Liver (tissue), 9 donors: ENCODE data around the gene GPHN. TPM values are rescaled to one million over a fixed set of nuclear protein-coding genes. Genes with fewer than 3 reads are reported as not detected.

Experiments
- DNase-seq: peaks from one replicate; pipeline ENCODE4 v3.0.0-alpha.2; 2017; ENCODE audit warnings: low spot score
- H3K27ac ChIP-seq, 2 donors: one replicate each; pipeline ENCODE4 v1.7.0; 2013; ENCODE audit warnings: inconsistent platforms in 2 of 2, low read length in 2 of 2, control low read depth in 1 of 2, low read depth in 1 of 2, mild to moderate bottlenecking in 1 of 2
- H3K27me3 ChIP-seq, 4 donors: one replicate each; pipeline versions ENCODE4 v1.6.1 to v1.7.0; 2013; ENCODE audit warnings: low read length in 3 of 4, inconsistent platforms in 1 of 4, mild to moderate bottlenecking in 1 of 4, moderate library complexity in 1 of 4; ENCODE audit not compliant: control insufficient read depth in 4 of 4, insufficient read depth in 4 of 4
- H3K36me3 ChIP-seq, 4 donors: one replicate each; pipeline versions ENCODE4 v1.6.1 to v1.7.0; 2013; ENCODE audit warnings: low read length in 3 of 4, mild to moderate bottlenecking in 3 of 4, low read depth in 1 of 4, moderate library complexity in 1 of 4; ENCODE audit not compliant: control insufficient read depth in 4 of 4, insufficient read depth in 3 of 4
- H3K4me1 ChIP-seq, 4 donors: one replicate each; pipeline versions ENCODE4 v1.6.1 to v1.7.0; 2013; ENCODE audit warnings: low read length in 3 of 4, mild to moderate bottlenecking in 3 of 4, moderate library complexity in 1 of 4; ENCODE audit not compliant: control insufficient read depth in 4 of 4, insufficient read depth in 4 of 4
- H3K4me3 ChIP-seq, 3 donors: one replicate each; pipeline versions ENCODE4 v1.6.1 to v1.7.0; 2013; ENCODE audit warnings: low read length in 3 of 3, control low read depth in 1 of 3, low read depth in 1 of 3, mild to moderate bottlenecking in 1 of 3
- H3K9ac ChIP-seq, 2 donors: one replicate each; pipeline ENCODE4 v1.7.0; 2013; ENCODE audit warnings: low read length in 2 of 2, mild to moderate bottlenecking in 2 of 2, moderate library complexity in 2 of 2, control low read depth in 1 of 2, low read depth in 1 of 2
- H3K9me3 ChIP-seq, 4 donors: one replicate each; pipeline versions ENCODE4 v1.6.1 to v1.7.0; 2013; ENCODE audit warnings: low read length in 3 of 4; ENCODE audit not compliant: control insufficient read depth in 4 of 4
- ATF3 ChIP-seq: IDR thresholded peaks from 2 replicates; pipeline ENCODE4 v1.6.1; 2016; ENCODE audit warnings: antibody characterized with exemption
- CTCF ChIP-seq: fragments of 150-350 bp; IDR thresholded peaks from 2 replicates; pipeline ENCODE4 v1.5.1; 2017; ENCODE audit warnings: improper control_type of control experiment, low read depth, low read length; ENCODE audit not compliant: missing input control
- EGR1 ChIP-seq, 2 donors: IDR thresholded peaks; 2 replicates each; pipeline ENCODE4 v1.6.1; 2016 to 2018; ENCODE audit warnings: antibody characterized with exemption in 2 of 2, low read depth in 2 of 2
- FOXA1 ChIP-seq: IDR thresholded peaks from 2 replicates; pipeline ENCODE4 v1.6.1; 2016; ENCODE audit warnings: antibody characterized with exemption
- FOXA2 ChIP-seq: IDR thresholded peaks from 2 replicates; pipeline ENCODE4 v1.6.1; 2016; ENCODE audit warnings: antibody characterized with exemption
- GABPA ChIP-seq, 2 donors: IDR thresholded peaks in 1 of 2; conservative IDR thresholded peaks in 1 of 2; 2 replicates each; pipeline ENCODE4 v1.6.1; 2016; ENCODE audit warnings: antibody characterized with exemption in 2 of 2, mild to moderate bottlenecking in 1 of 2, moderate library complexity in 1 of 2
- HNF4A ChIP-seq, 2 donors: conservative IDR thresholded peaks; 2 replicates each; pipeline ENCODE4 v1.6.1; 2016; ENCODE audit warnings: antibody characterized with exemption in 2 of 2, mild to moderate bottlenecking in 2 of 2
- HNF4G ChIP-seq: IDR thresholded peaks from 2 replicates; pipeline ENCODE4 v1.6.1; 2016; ENCODE audit warnings: antibody characterized with exemption
- JUND ChIP-seq, 2 donors: IDR thresholded peaks; 2 replicates each; pipeline ENCODE4 v1.6.1; 2016; ENCODE audit warnings: antibody characterized with exemption in 2 of 2
- MAX ChIP-seq: IDR thresholded peaks from 2 replicates; pipeline ENCODE4 v1.6.1; 2016; ENCODE audit warnings: antibody characterized with exemption
- NR2F2 ChIP-seq: IDR thresholded peaks from 2 replicates; pipeline ENCODE4 v1.6.1; 2016; ENCODE audit warnings: antibody characterized with exemption
- RAD21 ChIP-seq, 2 donors: IDR thresholded peaks; 2 replicates each; pipeline ENCODE4 v1.6.1; 2016; ENCODE audit warnings: antibody characterized with exemption in 2 of 2, mild to moderate bottlenecking in 2 of 2
- REST ChIP-seq: IDR thresholded peaks from 2 replicates; pipeline ENCODE4 v1.6.1; 2016; ENCODE audit warnings: antibody characterized with exemption, mild to moderate bottlenecking
- RXRA ChIP-seq, 2 donors: IDR thresholded peaks; 2 replicates each; pipeline ENCODE4 v1.6.1; 2017 to 2018; ENCODE audit warnings: antibody characterized with exemption in 2 of 2, mild to moderate bottlenecking in 1 of 2
- SP1 ChIP-seq: IDR thresholded peaks from 2 replicates; pipeline ENCODE4 v1.6.1; 2018; ENCODE audit warnings: antibody characterized with exemption, mild to moderate bottlenecking
- TAF1 ChIP-seq: conservative IDR thresholded peaks from 2 replicates; pipeline ENCODE4 v1.6.1; 2016; ENCODE audit warnings: antibody characterized with exemption, mild to moderate bottlenecking
- YY1 ChIP-seq: IDR thresholded peaks from 2 replicates; pipeline ENCODE4 v1.6.1; 2016; ENCODE audit warnings: antibody characterized with exemption, mild to moderate bottlenecking
- WGBS: extraction: QIAGEN DNeasy Blood & Tissue Kit; methylation state at CpG from one replicate; pipeline ENCODE4 v1.1.7; 2013; 5-methylcytosine and 5-hydroxymethylcytosine counted together
- polyA plus RNA-seq, 2 donors: library from polyadenylated mRNA; stranded (reverse) in 1 of 2; unstranded in 1 of 2; fragments of 200-250 nt in 1 of 2; fragments of >200 nt in 1 of 2; fragmentation: Nextera tagmentation in 1 of 2; extraction: Ambion mirVana in 1 of 2; gene quantifications; one replicate each; pipeline versions ENCODE4 v1.2.1 to v1.2.3, GENCODE V29; 2013 to 2015
- total RNA-seq, 2 donors: library from RNA; depleted of rRNA; stranded (reverse); fragments of >200 nt; gene quantifications; one replicate each; pipeline ENCODE4 v1.2.3, GENCODE V29; 2014
- TF ChIP-seq, protein P1 (sequence below): IDR thresholded peaks from 2 replicates; pipeline ENCODE4 v1.6.1; 2016; ENCODE audit warnings: antibody characterized with exemption
- donor health status: healthy.
- donor health status: healthy.
- donor health status: healthy.
- donor health status: healthy.
- donor health status: healthy.

Gene GPHN
- total and polyA plus RNA-seq, 4 donors: 18.4 to 76.4 (median 47.4) TPM

- Histone ChIP-seq H3K27ac (no peak overlapping the region), H3K9me3 (no peaks in the 10 kb centered on the region), H3K4me3 (no peak overlapping the region), H3K36me3 (no peaks in the 10 kb centered on the region), H3K27me3 (no peaks in the 10 kb centered on the region), H3K9ac (no peak overlapping the region), H3K4me1 (peaks cover 2 to 9% (median 2%) of the 10 kb centered on the region in 4 donors)
- TF ChIP-seq FOXA2 (no peak), GABPA (IDR thresholded peaks at IDR 0.05 in 1 of 2, conservative IDR thresholded peaks at IDR 0.05 in 1 of 2) (no peak), HNF4A (conservative IDR thresholded peaks at IDR 0.05) (no peak), JUND (IDR thresholded peaks at IDR 0.05) (no peak), YY1 (no peak), EGR1 (IDR thresholded peaks at IDR 0.05; ENCODE audit: low read depth in 2 of 2) (no peak), MAX (no peak), ATF3 (no peak)
- TF ChIP-seq, protein P1, sequence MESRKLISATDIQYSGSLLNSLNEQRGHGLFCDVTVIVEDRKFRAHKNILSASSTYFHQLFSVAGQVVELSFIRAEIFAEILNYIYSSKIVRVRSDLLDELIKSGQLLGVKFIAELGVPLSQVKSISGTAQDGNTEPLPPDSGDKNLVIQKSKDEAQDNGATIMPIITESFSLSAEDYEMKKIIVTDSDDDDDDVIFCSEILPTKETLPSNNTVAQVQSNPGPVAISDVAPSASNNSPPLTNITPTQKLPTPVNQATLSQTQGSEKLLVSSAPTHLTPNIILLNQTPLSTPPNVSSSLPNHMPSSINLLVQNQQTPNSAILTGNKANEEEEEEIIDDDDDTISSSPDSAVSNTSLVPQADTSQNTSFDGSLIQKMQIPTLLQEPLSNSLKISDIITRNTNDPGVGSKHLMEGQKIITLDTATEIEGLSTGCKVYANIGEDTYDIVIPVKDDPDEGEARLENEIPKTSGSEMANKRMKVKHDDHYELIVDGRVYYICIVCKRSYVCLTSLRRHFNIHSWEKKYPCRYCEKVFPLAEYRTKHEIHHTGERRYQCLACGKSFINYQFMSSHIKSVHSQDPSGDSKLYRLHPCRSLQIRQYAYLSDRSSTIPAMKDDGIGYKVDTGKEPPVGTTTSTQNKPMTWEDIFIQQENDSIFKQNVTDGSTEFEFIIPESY: no peak
- WGBS: 90% methylated on average over 2 of the region's 2 CpGs
- no peak for DNase-seq
Observed at GRCh38 chr14:66638689-66639088, 130.7 kb downstream of the GPHN start.

DNA sequence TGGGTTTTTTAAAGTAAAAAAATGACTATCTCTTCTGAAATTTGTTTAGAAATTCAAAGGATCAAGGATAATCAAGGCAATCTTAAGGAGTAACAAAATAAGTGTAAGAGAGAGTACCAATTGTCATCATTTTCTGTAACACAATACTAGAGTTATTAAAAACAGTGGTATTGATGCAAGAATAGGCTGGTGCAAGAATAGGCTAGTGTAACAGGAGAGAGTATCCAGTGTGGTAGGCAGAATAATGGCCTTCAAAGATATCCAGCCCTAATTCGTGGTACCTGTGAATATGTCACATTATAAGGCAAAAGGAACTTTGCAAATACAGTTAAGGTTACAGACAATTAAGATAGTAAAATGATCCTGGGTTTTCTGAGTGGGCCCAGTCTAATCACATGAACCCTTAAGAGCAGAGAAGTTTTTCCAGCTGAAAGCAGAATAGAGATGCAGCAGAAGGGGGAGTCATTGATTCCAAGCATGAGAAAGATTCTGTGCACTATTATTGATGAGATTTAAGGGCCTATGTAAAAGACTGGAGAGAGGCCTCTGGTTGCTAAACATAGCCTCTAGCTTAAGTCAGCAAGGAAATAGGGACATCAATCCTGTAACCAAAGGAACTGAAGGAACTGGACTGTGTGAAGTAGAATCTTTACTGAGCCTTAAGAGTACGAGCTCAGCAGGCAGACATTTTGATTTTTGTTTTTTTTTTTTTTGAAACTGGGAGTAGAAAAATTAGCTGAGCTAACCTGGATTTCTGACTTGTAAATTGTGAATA lies 134.1 kb downstream of the GPHN start:
- Histone ChIP-seq H3K36me3 (no peaks in the 10 kb centered on the region), H3K9me3 (no peaks in the 10 kb centered on the region), H3K4me3 (no peak overlapping the region), H3K9ac (no peak overlapping the region), H3K27me3 (no peaks in the 10 kb centered on the region), H3K4me1 (peaks cover 2 to 6% (median 3%) of the 10 kb centered on the region in 4 donors), H3K27ac (no peak overlapping the region)
- WGBS: 78% methylated on average over 2 of the region's 2 CpGs
- no peak for DNase-seq
- TF ChIP-seq FOXA1 (no peak), CTCF (no peak), HNF4G (no peak), NR2F2 (no peak), TAF1 (no peak), JUND (IDR thresholded peaks at IDR 0.05) (no peak), REST (no peak), RXRA (IDR thresholded peaks at IDR 0.05) (no peak), RAD21 (IDR thresholded peaks at IDR 0.05) (no peak), MAX (no peak), GABPA (IDR thresholded peaks at IDR 0.05 in 1 of 2, conservative IDR thresholded peaks at IDR 0.05 in 1 of 2) (no peak), YY1 (no peak), FOXA2 (no peak), EGR1 (IDR thresholded peaks at IDR 0.05; ENCODE audit: low read depth in 2 of 2) (no peak), ATF3 (no peak), SP1 (no peak), HNF4A (conservative IDR thresholded peaks at IDR 0.05) (no peak)
- TF ChIP-seq, protein P1: no peak
